Globus pallidus (tissue), 1 donor: Measurements from ENCODE around the gene SLCO4A1.
A peak's percentile ranks its signal among the peaks of the same experiment; 100 is the strongest.
"Not testable (repeated sequence)": the region's sequence is repeated elsewhere in the genome, so short reads cannot be mapped to it uniquely, and the experiment has no call there.

Experiments
- DNase-seq: peaks from one replicate; pipeline ENCODE4 v3.0.0-alpha.2; 2015; ENCODE audit warnings: low spot score

SLCO4A1 gene

DNA sequence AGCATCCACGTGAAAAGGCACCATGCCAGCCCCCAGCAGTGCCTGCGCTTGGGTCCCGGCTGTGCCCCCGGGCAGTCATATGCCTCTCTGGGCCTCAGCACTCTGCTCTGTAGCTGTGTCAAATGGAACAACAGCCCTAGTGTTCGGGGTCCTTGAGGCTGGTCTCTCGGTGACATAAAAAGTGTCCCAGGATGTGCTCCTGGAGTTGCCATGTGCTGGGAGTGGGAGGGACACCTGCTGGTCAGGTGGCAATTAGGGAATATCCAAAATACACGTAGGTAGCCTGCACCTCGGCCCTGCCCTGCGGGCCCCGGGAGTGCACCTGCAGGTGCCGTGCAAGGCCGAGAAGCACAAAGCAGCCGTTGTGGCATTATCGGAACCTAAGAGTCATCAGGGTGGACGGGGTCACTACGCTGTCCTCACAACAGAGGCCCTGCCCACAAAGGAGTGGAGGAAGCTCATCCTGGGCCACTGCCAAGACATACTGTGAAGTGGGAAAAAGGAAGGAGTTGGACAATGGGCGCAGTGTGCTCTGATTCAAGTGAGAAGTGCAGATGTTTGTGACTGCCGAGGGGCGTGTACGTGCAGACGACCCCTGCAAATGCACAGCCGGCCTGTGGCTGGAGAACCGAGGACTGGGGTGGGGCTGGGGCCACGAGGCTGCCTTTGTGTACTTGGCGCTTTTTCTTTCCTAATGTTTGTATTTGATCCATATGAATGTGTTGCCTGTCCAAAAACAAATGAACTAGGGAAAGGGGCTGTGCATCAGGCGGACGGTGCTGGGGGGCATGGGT is 24.6 kb downstream of the SLCO4A1 start:
- DNase-seq: peak; percentile 68

DNA sequence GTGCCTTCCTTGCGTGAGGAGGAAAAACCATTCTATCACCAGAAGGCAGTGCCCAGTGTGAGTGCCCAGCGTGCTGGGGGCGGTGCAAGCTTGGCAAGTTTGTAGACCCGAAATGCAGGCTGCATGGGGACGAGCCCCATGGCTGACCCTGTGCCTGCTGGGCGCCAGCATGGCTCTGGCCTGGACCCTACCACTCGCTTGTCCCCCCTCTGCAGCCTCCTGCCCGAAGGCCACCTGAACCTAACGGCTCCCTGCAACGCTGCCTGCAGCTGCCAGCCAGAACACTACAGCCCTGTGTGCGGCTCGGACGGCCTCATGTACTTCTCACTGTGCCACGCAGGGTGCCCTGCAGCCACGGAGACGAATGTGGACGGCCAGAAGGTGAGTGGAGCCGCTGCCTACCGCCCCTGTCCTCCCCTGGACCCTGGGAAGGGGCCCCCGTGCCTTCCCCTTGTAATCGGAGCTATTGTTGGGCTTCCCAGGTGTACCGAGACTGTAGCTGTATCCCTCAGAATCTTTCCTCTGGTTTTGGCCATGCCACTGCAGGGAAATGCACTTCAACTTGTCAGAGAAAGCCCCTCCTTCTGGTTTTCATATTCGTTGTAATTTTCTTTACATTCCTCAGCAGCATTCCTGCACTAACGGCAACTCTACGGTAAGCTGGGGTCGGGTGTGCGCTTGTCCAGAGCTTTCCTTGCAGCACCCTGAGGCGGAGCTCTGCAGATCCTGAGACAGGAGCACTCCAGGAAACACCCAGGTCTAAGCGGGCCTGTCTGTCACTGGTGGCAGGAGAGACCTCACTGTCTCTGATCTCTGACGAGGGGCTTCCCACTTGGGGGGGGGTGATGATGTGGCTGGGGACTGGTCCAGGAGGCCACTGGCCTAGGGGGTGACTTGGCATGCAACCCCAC is 25.5 kb downstream of the SLCO4A1 start:
- DNase-seq: no peak

GRCh38 chr20:62668441-62669027 is 26.2 kb downstream of the SLCO4A1 start:
- peak; percentile 84 for DNase-seq

DNA sequence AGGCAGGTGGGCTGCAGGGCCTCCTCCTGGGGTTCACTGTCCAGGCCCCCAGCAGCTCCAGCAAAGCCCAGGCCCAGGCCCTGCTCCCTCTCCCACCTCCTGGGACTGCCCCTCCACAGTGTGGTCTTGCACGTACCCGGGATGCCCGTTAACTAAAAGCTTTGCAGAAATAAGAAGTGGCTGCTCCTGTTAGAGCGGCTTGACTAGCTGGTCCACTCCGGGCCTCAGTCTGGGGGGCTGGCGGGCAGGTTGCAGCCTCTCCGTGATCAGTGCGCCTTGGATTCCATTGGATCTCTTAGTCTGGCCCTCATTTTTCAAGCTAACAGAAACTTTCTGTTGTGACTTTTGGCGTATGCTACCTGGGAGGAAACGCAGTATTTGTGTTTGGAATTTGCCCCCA is 26.9 kb downstream of the SLCO4A1 start:
- DNase-seq: no peak

DNA sequence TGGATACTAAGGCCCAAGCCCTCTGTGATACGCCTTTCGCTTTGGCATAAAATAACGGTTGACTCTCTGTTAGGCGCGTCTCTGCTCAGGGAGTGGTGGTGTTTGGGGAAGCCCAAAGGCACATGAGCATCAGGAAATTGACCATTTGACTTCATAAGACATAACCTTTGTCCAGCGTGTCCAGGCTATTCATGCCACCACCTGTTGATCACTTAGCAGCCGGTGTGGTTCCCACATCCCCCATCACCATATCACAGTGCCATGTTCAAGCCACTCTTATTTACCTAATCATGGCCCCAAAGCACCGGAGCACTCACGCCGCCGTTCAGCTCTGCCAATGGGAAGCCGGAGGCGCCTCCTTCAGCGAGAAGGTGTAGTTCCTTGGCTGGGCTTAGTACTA is 27.9 kb downstream of the SLCO4A1 start:
- DNase-seq: no peak

GRCh38 chr20:62670998-62671397 is 28.7 kb downstream of the SLCO4A1 start:
- no peak for DNase-seq

- no peak for DNase-seq
These were observed 29.5 kb downstream of the SLCO4A1 start for GRCh38 chr20:62671765-62672164.

GRCh38 chr20:62674370-62674769 is 32.1 kb downstream of the SLCO4A1 start:
- no peak for DNase-seq

DNA sequence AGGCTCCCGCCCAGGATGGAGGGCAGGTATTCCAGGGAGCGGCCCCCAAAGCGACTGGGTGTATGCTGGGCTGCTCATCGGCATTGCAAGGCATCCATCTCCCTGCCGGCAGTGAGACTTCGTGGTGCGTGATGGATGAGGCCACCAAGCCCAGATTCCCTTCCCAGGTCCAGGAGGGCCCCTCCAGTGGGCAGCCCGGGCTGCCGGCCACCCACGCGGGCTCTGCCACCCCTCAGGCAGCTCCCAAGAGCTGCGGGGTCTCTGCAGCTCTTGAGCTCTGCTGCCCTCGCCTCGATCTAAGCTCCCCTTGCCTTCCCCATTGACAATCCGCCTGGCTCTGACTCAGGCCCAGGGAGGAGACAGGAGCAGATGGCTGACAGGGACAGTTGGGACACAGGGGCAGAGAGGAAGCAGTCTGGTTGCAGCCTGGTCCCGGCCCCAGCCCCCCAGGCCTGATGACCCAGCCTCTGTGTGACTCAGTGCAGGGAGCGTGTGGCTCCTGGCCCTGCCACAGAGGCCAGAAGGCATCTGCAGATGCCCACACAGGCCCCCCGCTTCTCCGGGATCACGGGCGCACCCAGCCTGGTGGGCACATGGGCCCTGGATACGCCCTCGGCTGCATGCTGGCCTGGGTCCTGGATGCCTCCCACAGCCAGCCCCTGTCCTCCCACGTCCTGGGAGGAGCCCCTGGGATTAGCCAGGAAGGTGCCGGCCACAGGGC is 33.0 kb downstream of the SLCO4A1 start:
- no peak for DNase-seq

- DNase-seq: no peak
These were observed 33.6 kb downstream of the SLCO4A1 start for GRCh38 chr20:62675877-62676260.

GRCh38 chr20:62676976-62677375 is 34.7 kb downstream of the SLCO4A1 start:
- no peak for DNase-seq

DNA sequence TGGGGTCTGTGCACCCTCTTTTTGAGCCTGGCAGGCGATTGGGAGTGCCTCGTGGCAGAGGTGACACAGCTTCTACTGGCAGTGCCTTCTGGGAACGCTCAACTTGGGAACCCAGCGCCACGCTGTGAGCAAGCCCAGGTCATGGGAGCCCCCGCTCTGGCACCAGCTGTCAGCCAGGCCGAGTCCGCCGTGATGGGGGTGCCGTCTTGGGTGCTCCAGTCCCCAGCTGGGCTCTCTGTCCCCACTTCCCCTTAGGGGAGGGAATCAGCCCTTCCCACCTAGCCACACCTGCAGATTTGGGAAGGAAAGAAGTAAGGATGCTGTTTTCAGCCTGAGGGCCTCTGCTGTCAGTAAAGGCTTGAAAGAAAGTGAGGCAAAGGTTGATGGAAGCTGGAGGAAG is 35.4 kb downstream of the SLCO4A1 start:
- DNase-seq: no peak

GRCh38 chr20:62678553-62678952 is 36.2 kb downstream of the SLCO4A1 start:
- DNase-seq: no peak

- no peak for DNase-seq
These were observed 37.8 kb downstream of the SLCO4A1 start for GRCh38 chr20:62679978-62680589.

- no peak for DNase-seq
These were observed 40.7 kb downstream of the SLCO4A1 start for GRCh38 chr20:62682912-62683517.

- DNase-seq: not testable (repeated sequence)
These were observed 41.5 kb downstream of the SLCO4A1 start for GRCh38 chr20:62683660-62684322.

DNA sequence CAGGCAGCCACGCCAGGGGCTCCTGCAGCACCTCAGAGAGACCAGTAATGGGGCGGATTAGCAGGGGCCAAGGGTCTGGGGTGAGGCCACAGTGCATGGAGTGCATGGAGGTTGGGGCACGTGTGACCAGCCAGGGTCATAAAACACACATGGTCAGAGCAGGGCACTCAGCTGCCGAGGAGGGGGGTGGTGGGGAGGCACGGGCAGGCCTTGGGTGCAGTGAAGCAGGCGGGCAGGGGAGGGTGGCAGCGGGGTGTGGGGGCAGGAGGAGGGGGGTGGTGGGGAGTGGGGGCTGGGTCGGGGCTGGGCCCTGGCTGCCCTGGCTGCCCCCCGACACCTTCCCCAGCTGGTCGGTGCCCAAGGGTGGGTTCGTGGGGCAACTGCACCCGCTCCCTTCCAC is 42.7 kb downstream of the SLCO4A1 start:
- no peak for DNase-seq

DNA sequence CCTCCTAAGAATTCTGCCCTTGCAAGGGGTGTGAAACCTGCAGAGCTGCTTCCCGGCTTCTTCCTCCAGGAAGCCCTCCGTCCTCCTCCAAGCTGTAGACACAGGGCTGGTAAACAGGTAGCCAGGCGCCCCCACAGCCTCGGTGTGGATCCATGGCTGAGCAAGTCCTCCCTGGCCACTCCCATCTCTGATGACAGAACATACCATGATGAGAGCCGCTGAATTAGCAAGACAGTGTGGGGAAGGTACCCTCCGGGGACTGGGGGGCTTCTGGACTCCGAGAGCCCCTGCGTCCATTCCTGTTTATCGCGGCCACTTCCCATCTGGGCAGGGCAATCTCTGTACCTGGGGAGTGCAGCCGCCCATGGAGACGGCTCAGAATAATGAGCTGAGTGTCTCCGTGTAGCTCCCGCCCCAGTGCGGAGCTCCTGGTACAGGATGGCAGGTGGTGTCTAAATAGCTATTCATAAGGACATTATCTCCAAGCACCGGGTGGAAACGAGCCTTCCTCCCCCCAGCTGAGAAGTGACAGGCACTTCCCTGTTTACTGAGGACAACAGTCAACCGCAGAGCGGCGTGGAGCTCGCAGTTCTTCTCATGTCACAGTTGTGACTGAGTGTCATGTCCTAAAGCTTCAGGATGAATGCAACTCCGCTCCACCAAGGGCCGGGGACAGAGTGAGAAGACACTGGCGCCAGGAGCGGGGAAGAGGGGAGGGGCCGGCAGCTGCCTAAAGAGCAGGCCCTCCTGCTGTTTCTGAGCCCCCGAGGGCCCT is 43.7 kb downstream of the SLCO4A1 start:
- DNase-seq: peak; percentile 17

DNA sequence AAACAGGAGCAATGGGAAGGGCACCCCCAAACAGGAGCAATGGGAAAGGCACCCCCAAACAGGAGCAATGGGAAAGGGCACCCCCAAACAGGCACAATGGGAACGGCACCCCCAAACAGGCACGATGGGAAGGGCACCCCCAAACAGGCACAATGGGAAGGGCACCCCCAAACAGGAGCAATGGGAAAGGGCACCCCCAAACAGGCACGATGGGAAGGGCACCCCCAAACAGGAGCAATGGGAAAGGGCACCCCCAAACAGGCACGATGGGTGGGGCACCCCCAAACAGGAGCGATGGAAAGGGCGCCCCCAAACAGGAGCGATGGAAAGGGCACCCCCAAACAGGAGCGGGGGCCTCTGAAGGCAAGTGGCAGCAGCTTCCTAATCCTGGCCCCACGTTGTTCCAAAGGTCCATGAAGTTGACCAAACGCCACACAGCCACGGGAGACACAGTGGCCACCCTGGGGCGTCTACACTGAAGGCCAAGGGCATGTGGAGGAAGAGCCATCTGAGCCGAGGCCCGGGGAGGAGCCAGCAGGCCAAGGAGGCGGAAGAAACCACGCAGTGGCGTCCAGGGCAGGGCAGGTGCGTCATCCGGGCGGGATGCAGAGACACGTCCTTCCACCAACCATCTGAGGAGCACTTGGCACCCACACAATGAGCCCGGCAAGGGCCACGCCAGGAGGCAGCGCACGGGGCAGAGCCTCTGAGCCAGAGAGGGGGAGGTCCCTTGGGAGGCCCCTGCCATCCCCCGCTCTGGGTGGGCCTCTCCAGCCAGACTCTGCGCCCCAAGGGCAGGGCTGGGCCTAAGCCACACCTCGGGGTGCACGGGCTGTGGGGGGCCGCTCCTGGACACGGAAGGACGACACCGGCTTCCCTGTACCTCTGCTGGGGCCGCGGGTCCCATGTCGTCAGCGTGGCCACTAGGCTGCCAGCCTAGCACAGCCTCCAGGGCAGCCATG is 44.8 kb downstream of the SLCO4A1 start:
- no peak for DNase-seq
